Esophagus muscularis mucosa (tissue), 4 donors: Measurements from ENCODE around the gene NCAM1.

Source experiments
- EP300 ChIP-seq: sonication (generic); formaldehyde crosslinking; IDR thresholded peaks from one replicate; pipeline ENCODE4 v1.6.1; 2017; ENCODE audit warnings: antibody characterized with exemption
- POLR2AphosphoS5 ChIP-seq, 2 donors: sonication (generic); formaldehyde crosslinking; IDR thresholded peaks; one replicate each; pipeline ENCODE4 v1.6.1; 2017; ENCODE audit warnings: antibody characterized with exemption in 2 of 2
- TF ChIP-seq, protein P1 (sequence below), 3 experiments: fragments of 200-600 bp in 2 of 3; fragments of 450-650 bp in 1 of 3; sonication (generic) in 2 of 3; IDR thresholded peaks; one replicate each; pipeline ENCODE4 v1.5.1; 2017 to 2019; ENCODE audit warnings: antibody characterized with exemption in 3 of 3, mild to moderate bottlenecking in 2 of 3, moderate library complexity in 1 of 3

DNA sequence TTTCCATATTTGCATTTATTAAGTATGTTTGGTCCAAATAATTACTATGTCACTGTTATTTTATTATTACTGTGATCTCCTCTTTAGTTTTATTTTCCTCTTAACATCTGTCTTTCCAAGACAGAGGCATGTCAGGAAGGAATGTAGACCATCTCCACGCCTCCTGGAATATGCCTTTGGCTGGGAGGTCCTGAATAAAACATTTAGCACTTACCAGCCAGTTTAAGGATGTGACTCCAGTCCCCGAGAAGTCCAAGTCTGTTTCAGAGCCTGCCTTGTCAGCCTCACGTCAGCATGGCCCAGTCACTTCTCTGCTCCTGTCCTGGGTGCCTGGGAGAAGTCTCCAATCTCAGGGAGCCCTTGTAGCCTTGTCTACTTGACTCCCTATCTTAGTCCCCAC lies 74.5 kb downstream of the NCAM1 start:
- TF ChIP-seq, protein P1, sequence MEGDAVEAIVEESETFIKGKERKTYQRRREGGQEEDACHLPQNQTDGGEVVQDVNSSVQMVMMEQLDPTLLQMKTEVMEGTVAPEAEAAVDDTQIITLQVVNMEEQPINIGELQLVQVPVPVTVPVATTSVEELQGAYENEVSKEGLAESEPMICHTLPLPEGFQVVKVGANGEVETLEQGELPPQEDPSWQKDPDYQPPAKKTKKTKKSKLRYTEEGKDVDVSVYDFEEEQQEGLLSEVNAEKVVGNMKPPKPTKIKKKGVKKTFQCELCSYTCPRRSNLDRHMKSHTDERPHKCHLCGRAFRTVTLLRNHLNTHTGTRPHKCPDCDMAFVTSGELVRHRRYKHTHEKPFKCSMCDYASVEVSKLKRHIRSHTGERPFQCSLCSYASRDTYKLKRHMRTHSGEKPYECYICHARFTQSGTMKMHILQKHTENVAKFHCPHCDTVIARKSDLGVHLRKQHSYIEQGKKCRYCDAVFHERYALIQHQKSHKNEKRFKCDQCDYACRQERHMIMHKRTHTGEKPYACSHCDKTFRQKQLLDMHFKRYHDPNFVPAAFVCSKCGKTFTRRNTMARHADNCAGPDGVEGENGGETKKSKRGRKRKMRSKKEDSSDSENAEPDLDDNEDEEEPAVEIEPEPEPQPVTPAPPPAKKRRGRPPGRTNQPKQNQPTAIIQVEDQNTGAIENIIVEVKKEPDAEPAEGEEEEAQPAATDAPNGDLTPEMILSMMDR (IDR thresholded peaks at IDR 0.05), result no peak
- TF ChIP-seq POLR2AphosphoS5 (IDR thresholded peaks at IDR 0.05) (no peak), EP300 (no peak)
